CD4-positive, alpha-beta T cell treated with Interleukin-17A for 4 hours (primary cell): Measurements from ENCODE around the gene FXYD5.
A peak's percentile ranks its signal among the peaks of the same experiment; 100 is the strongest.

Source experiments
- DNase-seq: peaks from one replicate; pipeline ENCODE4 v3.0.0-alpha.2; 2020; ENCODE audit warnings: mixed read lengths

Gene FXYD5

GRCh38 chr19:35216016-35216832 lies 61.7 kb downstream of the FXYD5 start:
- no peak for DNase-seq

- DNase-seq: peak; percentile 68
Measured at GRCh38 chr19:35216833-35217648, 62.5 kb downstream of the FXYD5 start.

GRCh38 chr19:35217649-35217990 lies 63.1 kb downstream of the FXYD5 start:
- DNase-seq: no peak

DNA sequence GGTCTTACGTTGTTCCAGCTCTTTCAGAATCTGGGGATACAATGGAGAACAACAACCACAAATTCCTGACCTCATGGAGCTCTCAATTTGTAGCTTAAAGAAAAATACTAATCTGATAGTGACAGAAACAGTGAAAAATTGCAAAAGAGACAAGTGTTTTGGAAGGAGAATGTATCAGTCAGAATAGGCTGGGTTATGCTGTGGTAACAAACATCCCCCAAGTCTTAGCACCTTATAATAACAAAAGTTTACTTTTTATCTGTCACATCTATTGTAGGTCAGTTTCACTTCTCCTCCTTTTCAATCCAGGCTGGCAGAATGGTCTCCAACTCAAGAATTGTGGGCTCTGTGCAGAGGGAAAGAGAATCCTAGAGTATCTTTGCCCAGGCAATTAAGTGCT lies 64.5 kb downstream of the FXYD5 start:
- DNase-seq: no peak
